OCI-LY1 (cell line): ENCODE results near the gene ZNF776.
"Not testable (repeated sequence)": the region's sequence is repeated elsewhere in the genome, so short reads cannot be mapped to it uniquely, and the experiment has no call there.

ENCODE experiments used
- H2AFZ ChIP-seq: fragments of 200-600 bp; sonication (generic), shearing (Covaris generic); 2 replicates; pipeline ENCODE4 v1.6.0; 2014; ENCODE audit warnings: antibody characterized with exemption, mild to moderate bottlenecking, low read length
- H3F3A ChIP-seq: fragments of 200-600 bp; sonication (generic), shearing (Covaris generic); 2 replicates; pipeline ENCODE4 v1.6.0; 2014; ENCODE audit warnings: mild to moderate bottlenecking, antibody characterized with exemption, low read length, moderate library complexity; ENCODE audit not compliant: insufficient read depth
- H3K27ac ChIP-seq: fragments of 200-600 bp; sonication (generic); 2 replicates; pipeline ENCODE4 v1.5.1; 2014; ENCODE audit warnings: low read length, mixed run types, mild to moderate bottlenecking, low read depth; ENCODE audit not compliant: poor library complexity, severe bottlenecking
- H3K27me3 ChIP-seq: fragments of 200-600 bp; sonication (generic); 2 replicates; pipeline ENCODE4 v1.6.0; 2014; ENCODE audit warnings: antibody characterized with exemption, mild to moderate bottlenecking, low read length, moderate library complexity; ENCODE audit not compliant: insufficient read depth
- H3K36me3 ChIP-seq: fragments of 200-600 bp; sonication (generic); 2 replicates; pipeline ENCODE4 v1.6.1; 2014; ENCODE audit warnings: mild to moderate bottlenecking, antibody characterized with exemption, low read length, moderate library complexity, mixed read lengths; ENCODE audit not compliant: insufficient read depth
- H3K4me1 ChIP-seq: fragments of 200-600 bp; sonication (generic); 2 replicates; pipeline ENCODE4 v1.5.1; 2014; ENCODE audit warnings: mild to moderate bottlenecking, low read length, moderate library complexity; ENCODE audit not compliant: insufficient read depth, severe bottlenecking
- H3K4me2 ChIP-seq: fragments of 200-600 bp; sonication (generic), shearing (Covaris generic); 2 replicates; pipeline ENCODE4 v1.6.1; 2014; ENCODE audit warnings: low read length
- H3K4me3 ChIP-seq: fragments of 200-600 bp; sonication (generic); 2 replicates; pipeline ENCODE4 v1.5.1; 2014; ENCODE audit warnings: low read length, low read depth, mild to moderate bottlenecking, mixed read lengths; ENCODE audit not compliant: poor library complexity, severe bottlenecking
- H3K79me2 ChIP-seq: fragments of 200-600 bp; shearing (Covaris generic); 2 replicates; pipeline ENCODE4 v1.6.1; 2016; ENCODE audit warnings: mixed run types, low read length, mixed read lengths; ENCODE audit not compliant: insufficient read depth
- H3K9ac ChIP-seq: fragments of 200-600 bp; sonication (generic), shearing (Covaris generic); 2 replicates; pipeline ENCODE4 v1.6.1; 2014; ENCODE audit warnings: mild to moderate bottlenecking, low read length, mixed read lengths
- H3K9me2 ChIP-seq: fragments of 200-600 bp; sonication (generic), shearing (Covaris generic); 2 replicates; pipeline ENCODE4 v1.6.1; 2014; ENCODE audit warnings: low read depth, mild to moderate bottlenecking, low read length, mixed read lengths
- H3K9me3 ChIP-seq: fragments of 200-600 bp; shearing (Covaris generic); 2 replicates; pipeline ENCODE4 v1.6.1; 2014; ENCODE audit warnings: low read length, mixed read lengths
- H4K20me1 ChIP-seq: fragments of 200-600 bp; sonication (generic), shearing (Covaris generic); 2 replicates; pipeline ENCODE4 v1.6.0; 2016; ENCODE audit warnings: mild to moderate bottlenecking, low read length; ENCODE audit not compliant: insufficient read depth
- EZH2 ChIP-seq: fragments of 200-600 bp; sonication (generic), shearing (Covaris generic); IDR thresholded peaks from 2 replicates; pipeline ENCODE4 v1.8.0; 2017; ENCODE audit warnings: borderline replicate concordance, mixed run types, mild to moderate bottlenecking, antibody characterized with exemption, low read length, moderate library complexity, mixed read lengths
- TF ChIP-seq, protein P1 (sequence below): fragments of 200-600 bp; sonication (generic), shearing (Covaris generic); IDR thresholded peaks from 2 replicates; pipeline ENCODE4 v1.5.1; 2017; ENCODE audit warnings: mild to moderate bottlenecking, antibody characterized with exemption, low read length, moderate library complexity, mixed read lengths

Gene ZNF776

DNA sequence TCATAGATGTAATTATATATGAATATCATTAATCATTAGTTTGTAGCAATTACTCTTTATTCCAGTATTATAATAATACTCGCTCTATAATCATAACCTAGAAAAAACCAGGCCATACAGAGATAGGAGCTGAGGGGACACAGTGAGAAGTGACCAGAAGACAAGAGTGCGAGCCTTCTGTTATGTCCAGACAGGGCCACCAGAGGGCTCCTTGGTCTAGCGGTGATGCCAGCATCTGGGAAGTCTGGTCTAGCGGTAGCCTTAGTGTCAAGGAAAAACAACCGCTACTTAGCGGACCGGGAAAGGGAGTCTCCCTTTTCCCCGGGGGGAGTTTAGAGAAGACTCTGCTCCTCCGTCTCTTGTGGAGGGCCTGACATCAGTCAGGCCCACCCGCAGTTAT lies 8.3 kb upstream of the ZNF776 start:
- not testable (repeated sequence) for H2AFZ ChIP-seq, H3K79me2 ChIP-seq, H3K9me3 ChIP-seq, H3K4me2 ChIP-seq, H4K20me1 ChIP-seq, H3K36me3 ChIP-seq, H3K27ac ChIP-seq, H3K27me3 ChIP-seq, H3K9ac ChIP-seq, H3F3A ChIP-seq, H3K9me2 ChIP-seq, H3K4me3 ChIP-seq, H3K4me1 ChIP-seq
- TF ChIP-seq, protein P1, sequence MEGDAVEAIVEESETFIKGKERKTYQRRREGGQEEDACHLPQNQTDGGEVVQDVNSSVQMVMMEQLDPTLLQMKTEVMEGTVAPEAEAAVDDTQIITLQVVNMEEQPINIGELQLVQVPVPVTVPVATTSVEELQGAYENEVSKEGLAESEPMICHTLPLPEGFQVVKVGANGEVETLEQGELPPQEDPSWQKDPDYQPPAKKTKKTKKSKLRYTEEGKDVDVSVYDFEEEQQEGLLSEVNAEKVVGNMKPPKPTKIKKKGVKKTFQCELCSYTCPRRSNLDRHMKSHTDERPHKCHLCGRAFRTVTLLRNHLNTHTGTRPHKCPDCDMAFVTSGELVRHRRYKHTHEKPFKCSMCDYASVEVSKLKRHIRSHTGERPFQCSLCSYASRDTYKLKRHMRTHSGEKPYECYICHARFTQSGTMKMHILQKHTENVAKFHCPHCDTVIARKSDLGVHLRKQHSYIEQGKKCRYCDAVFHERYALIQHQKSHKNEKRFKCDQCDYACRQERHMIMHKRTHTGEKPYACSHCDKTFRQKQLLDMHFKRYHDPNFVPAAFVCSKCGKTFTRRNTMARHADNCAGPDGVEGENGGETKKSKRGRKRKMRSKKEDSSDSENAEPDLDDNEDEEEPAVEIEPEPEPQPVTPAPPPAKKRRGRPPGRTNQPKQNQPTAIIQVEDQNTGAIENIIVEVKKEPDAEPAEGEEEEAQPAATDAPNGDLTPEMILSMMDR: peak; percentile 39

DNA sequence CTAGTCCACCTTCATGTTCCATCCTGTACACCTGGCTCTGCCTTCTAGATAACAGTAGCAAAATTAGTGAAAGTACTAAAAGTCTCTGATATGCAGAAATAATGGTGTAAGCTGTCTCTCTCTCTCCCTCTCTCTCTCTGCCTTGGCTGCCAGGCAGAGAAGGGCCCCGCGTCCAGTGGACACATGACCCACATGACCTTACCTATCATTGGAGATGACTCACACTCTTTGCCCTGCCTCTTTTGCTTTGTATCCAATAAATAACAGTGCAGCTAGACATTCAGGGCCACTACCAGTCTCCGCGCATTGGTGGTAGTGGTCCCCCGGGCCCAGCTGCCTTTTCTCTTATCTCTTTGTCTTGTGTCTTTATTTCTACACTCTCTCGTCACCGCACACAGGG lies 7.8 kb upstream of the ZNF776 start:
- not testable (repeated sequence) for H3K4me1 ChIP-seq, H3K9ac ChIP-seq, H3K4me2 ChIP-seq, H3F3A ChIP-seq, H3K4me3 ChIP-seq, H3K27ac ChIP-seq, H4K20me1 ChIP-seq, H3K9me3 ChIP-seq, H3K79me2 ChIP-seq, H3K9me2 ChIP-seq, H3K27me3 ChIP-seq, H2AFZ ChIP-seq, H3K36me3 ChIP-seq

DNA sequence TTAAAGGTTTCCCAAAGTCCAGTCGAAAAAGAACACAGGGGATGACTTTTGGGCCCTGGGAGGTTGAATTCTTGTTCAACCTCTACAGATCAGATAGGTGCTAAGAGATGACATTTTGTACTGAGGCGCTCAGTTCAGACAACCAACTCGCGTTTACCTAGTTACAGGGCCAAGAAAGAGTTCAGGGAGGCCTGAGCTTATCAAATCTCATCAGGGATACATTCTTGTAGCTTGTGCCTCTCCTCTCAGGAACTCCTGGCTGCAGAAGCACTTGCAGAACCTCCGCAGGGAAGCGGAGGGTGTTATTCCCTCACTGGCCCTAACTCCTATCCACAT lies 825 bp downstream of the ZNF776 start:
- Histone ChIP-seq H3K79me2 (peaks cover 32% of the 10 kb centered on the region), H3K27me3 (no peaks in the 10 kb centered on the region), H3K4me2 (peak overlapping the region; percentile 98), H3K4me3 (peak overlapping the region; percentile 91), H3K27ac (peak overlapping the region; percentile 55), H3K9me2 (no peaks in the 10 kb centered on the region), H3K9ac (peak overlapping the region; percentile 89), H3K9me3 (peaks cover 22% of the 10 kb centered on the region), H3K4me1 (peaks cover 20% of the 10 kb centered on the region), H2AFZ (no peak overlapping the region), H3F3A (no peaks in the 10 kb centered on the region), H3K36me3 (peaks cover 50% of the 10 kb centered on the region), H4K20me1 (no peaks in the 10 kb centered on the region)
- TF ChIP-seq EZH2: no peak
- TF ChIP-seq, protein P1: no peak

DNA sequence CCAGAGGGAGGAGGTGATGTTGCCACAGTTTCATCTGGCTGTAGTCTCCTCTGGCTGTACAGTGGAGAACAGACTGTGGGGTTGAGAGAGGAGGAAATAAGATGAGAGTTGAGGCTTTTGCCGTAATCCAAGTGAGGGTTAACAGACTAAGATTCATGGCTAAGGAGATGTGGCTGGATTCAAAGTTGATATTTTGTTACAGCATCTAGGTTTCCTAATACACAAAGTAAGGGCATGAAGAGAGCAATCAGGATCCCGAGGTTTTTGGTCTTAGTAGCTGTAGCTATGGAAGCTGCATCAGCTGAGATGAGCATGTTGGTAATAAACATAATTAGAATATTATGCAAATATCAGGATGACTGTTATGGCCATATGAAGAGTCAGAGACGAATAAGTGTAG lies 1.4 kb downstream of the ZNF776 start:
- Histone ChIP-seq H2AFZ (no peak overlapping the region), H3K4me2 (peak overlapping the region; percentile 98), H3K27ac (no peak overlapping the region), H3K4me1 (peaks cover 20% of the 10 kb centered on the region), H3K79me2 (peaks cover 32% of the 10 kb centered on the region), H4K20me1 (no peaks in the 10 kb centered on the region), H3K36me3 (peaks cover 56% of the 10 kb centered on the region), H3K4me3 (peak overlapping the region; percentile 91), H3K9ac (peak overlapping the region; percentile 89; the same call in 1 of the 2 replicates), H3K27me3 (no peaks in the 10 kb centered on the region), H3K9me3 (peaks cover 28% of the 10 kb centered on the region), H3F3A (no peaks in the 10 kb centered on the region), H3K9me2 (no peaks in the 10 kb centered on the region)
- no peak for TF ChIP-seq EZH2
- TF ChIP-seq, protein P1: no peak
